SU-DHL-6 (cell line): Measurements from ENCODE around the gene LDLRAD2.

Source experiments
- H2AFZ ChIP-seq: fragments of 200-600 bp; sonication (generic); 2 replicates; pipeline ENCODE4 v1.6.1; 2014; ENCODE audit warnings: low read depth, mild to moderate bottlenecking, moderate library complexity, mixed read lengths, antibody characterized with exemption, low read length; ENCODE audit not compliant: severe bottlenecking
- H3F3A ChIP-seq: fragments of 200-600 bp; shearing (Covaris generic); 2 replicates; pipeline ENCODE4 v1.6.0; 2016; ENCODE audit warnings: antibody characterized with exemption, mild to moderate bottlenecking; ENCODE audit not compliant: insufficient read depth
- H3K27ac ChIP-seq: fragments of 200-600 bp; sonication (generic); 2 replicates; pipeline ENCODE4 v1.5.1; 2016; ENCODE audit warnings: low read depth, mild to moderate bottlenecking, low read length, moderate library complexity, mixed read lengths
- H3K27me3 ChIP-seq: fragments of 200-600 bp; sonication (generic), shearing (Covaris generic); 2 replicates; pipeline ENCODE4 v1.6.0; 2014; ENCODE audit warnings: mild to moderate bottlenecking, low read length
- H3K36me3 ChIP-seq: fragments of 200-600 bp; sonication (generic); 2 replicates; pipeline ENCODE4 v1.6.1; 2014; ENCODE audit warnings: mild to moderate bottlenecking, low read length, mixed read lengths
- H3K4me2 ChIP-seq: fragments of 300-600, 200-600 bp; shearing (Covaris generic), sonication (generic); 2 replicates; pipeline ENCODE4 v1.6.0; 2014; ENCODE audit warnings: low read length, low read depth, mild to moderate bottlenecking; ENCODE audit not compliant: poor library complexity, severe bottlenecking
- H3K4me3 ChIP-seq: fragments of 200-600 bp; sonication (generic); 2 replicates; pipeline ENCODE4 v1.5.1; 2014; ENCODE audit warnings: antibody characterized with exemption, low read length, mild to moderate bottlenecking, mixed read lengths; ENCODE audit not compliant: insufficient read depth, poor library complexity, severe bottlenecking
- H3K79me2 ChIP-seq: fragments of 200-600 bp; sonication (generic); 2 replicates; pipeline ENCODE4 v1.6.1; 2014; ENCODE audit warnings: mild to moderate bottlenecking, low read length, moderate library complexity; ENCODE audit not compliant: insufficient read depth
- H3K9ac ChIP-seq: fragments of 200-600 bp; sonication (generic); 2 replicates; pipeline ENCODE4 v1.7.0; 2014; ENCODE audit warnings: mild to moderate bottlenecking, low read length
- H3K9me2 ChIP-seq: fragments of 200-600 bp; sonication (generic); replicated peaks from 2 replicates; pipeline ENCODE4 v1.6.1; 2014; ENCODE audit warnings: low read length; ENCODE audit not compliant: insufficient read depth
- H3K9me3 ChIP-seq: fragments of 200-600 bp; sonication (generic); 2 replicates; pipeline ENCODE4 v1.6.1; 2014; ENCODE audit warnings: low read length, mixed read lengths; ENCODE audit not compliant: insufficient read depth
- H4K20me1 ChIP-seq: fragments of 200-600 bp; sonication (generic); 2 replicates; pipeline ENCODE4 v1.6.1; 2014; ENCODE audit warnings: low read depth, mild to moderate bottlenecking, antibody characterized with exemption, low read length, moderate library complexity, mixed read lengths
- CTCF ChIP-seq: fragments of 200-600 bp; sonication (generic); IDR thresholded peaks from one replicate; pipeline ENCODE4 v1.5.1; 2017; ENCODE audit warnings: antibody characterized with exemption, mild to moderate bottlenecking, low read length, moderate library complexity; ENCODE audit not compliant: insufficient read depth, poor library complexity, severe bottlenecking
- EZH2phosphoT487 ChIP-seq: fragments of 200-600 bp; sonication (generic), shearing (Covaris generic); conservative IDR thresholded peaks from 2 replicates; pipeline ENCODE4 v1.6.1; 2018; ENCODE audit warnings: mild to moderate bottlenecking, antibody characterized with exemption, low read length, moderate library complexity, mixed read lengths

The LDLRAD2 gene

GRCh38 chr1:21804536-21804935 lies 7.5 kb upstream of the LDLRAD2 start:
- Histone ChIP-seq H3K27ac (no peak overlapping the region), H3K4me2 (no peak overlapping the region), H2AFZ (no peak overlapping the region), H3K27me3 (no peaks in the 10 kb centered on the region), H3F3A (no peaks in the 10 kb centered on the region), H3K9ac (no peak overlapping the region), H3K9me2 (no peaks in the 10 kb centered on the region), H3K36me3 (no peaks in the 10 kb centered on the region), H3K79me2 (no peaks in the 10 kb centered on the region), H3K9me3 (no peaks in the 10 kb centered on the region), H3K4me3 (no peak overlapping the region), H4K20me1 (no peaks in the 10 kb centered on the region)
- no peak for TF ChIP-seq CTCF
- TF ChIP-seq EZH2phosphoT487: no peak

GRCh38 chr1:21813542-21813941 lies 1.5 kb downstream of the LDLRAD2 start:
- H3F3A ChIP-seq: no peaks in the 10 kb centered on the region

GRCh38 chr1:21814241-21814918 lies 2.3 kb downstream of the LDLRAD2 start:
- Histone ChIP-seq H3K9me3 (no peaks in the 10 kb centered on the region), H3K9ac (no peak overlapping the region), H3K9me2 (no peaks in the 10 kb centered on the region), H3K4me2 (no peak overlapping the region), H3F3A (no peaks in the 10 kb centered on the region), H4K20me1 (no peaks in the 10 kb centered on the region), H2AFZ (no peak overlapping the region), H3K79me2 (no peaks in the 10 kb centered on the region), H3K27ac (no peak overlapping the region), H3K4me3 (no peak overlapping the region), H3K27me3 (no peaks in the 10 kb centered on the region), H3K36me3 (no peaks in the 10 kb centered on the region)
- TF ChIP-seq EZH2phosphoT487 (no peak), CTCF (peak; percentile 18)

More at GRCh38 chr1:21813542-21813941, 1.5 kb downstream of the LDLRAD2 start:
- no peaks in the 10 kb centered on the region for H3K79me2 ChIP-seq
- H2AFZ ChIP-seq: no peak overlapping the region
- no peaks in the 10 kb centered on the region for H4K20me1 ChIP-seq
- H3K4me2 ChIP-seq: no peak overlapping the region
- no peaks in the 10 kb centered on the region for H3K9me3 ChIP-seq
- H3K9ac ChIP-seq: no peak overlapping the region
- H3K9me2 ChIP-seq: no peaks in the 10 kb centered on the region
- no peaks in the 10 kb centered on the region for H3K36me3 ChIP-seq
- H3K27me3 ChIP-seq: no peaks in the 10 kb centered on the region
- H3K27ac ChIP-seq: no peak overlapping the region
- no peak for TF ChIP-seq EZH2phosphoT487
- no peak for TF ChIP-seq CTCF
- no peak overlapping the region for H3K4me3 ChIP-seq
